ENCODE data around the gene NMRK1. TPM values are rescaled to one million over a fixed set of nuclear protein-coding genes. Genes with fewer than 3 reads are reported as not detected.

Gene NMRK1
- total RNA-seq, 1 experiment from 2014 or later: 5.8 TPM

- DNase-seq (ENCODE audit: low spot score): no peak
These were observed 24.2 kb downstream of the NMRK1 start for GRCh38 chr9:75063556-75064305.

- no peak for DNase-seq (ENCODE audit: low spot score)
These were observed 26.8 kb downstream of the NMRK1 start for GRCh38 chr9:75061169-75061568.

- DNase-seq (ENCODE audit: low spot score): no peak
These were observed 33.5 kb downstream of the NMRK1 start for GRCh38 chr9:75054368-75055001.

GRCh38 chr9:75053869-75054268 is 34.1 kb downstream of the NMRK1 start:
- no peak for DNase-seq (ENCODE audit: low spot score)

GRCh38 chr9:75051285-75051684 is 36.7 kb downstream of the NMRK1 start:
- no peak for DNase-seq (ENCODE audit: low spot score)

GRCh38 chr9:75047506-75047905 is 40.4 kb downstream of the NMRK1 start:
- no peak for DNase-seq (ENCODE audit: low spot score)

- DNase-seq (ENCODE audit: low spot score): no peak
These were observed 41.1 kb downstream of the NMRK1 start for GRCh38 chr9:75046725-75047345.

- no peak for DNase-seq (ENCODE audit: low spot score)
These were observed 46.9 kb downstream of the NMRK1 start for GRCh38 chr9:75041041-75041440.

- no peak for DNase-seq (ENCODE audit: low spot score)
These were observed 48.2 kb downstream of the NMRK1 start for GRCh38 chr9:75039801-75040200.

- DNase-seq (ENCODE audit: low spot score): peak; percentile 60
These were observed 48.9 kb downstream of the NMRK1 start for GRCh38 chr9:75039009-75039408.

GRCh38 chr9:75036793-75037192 is 51.2 kb downstream of the NMRK1 start:
- no peak for DNase-seq (ENCODE audit: low spot score)

GRCh38 chr9:75033791-75034473 is 54.0 kb downstream of the NMRK1 start:
- peak; percentile 25 for DNase-seq (ENCODE audit: low spot score)

- peak; percentile 30 for DNase-seq (ENCODE audit: low spot score)
These were observed 60.5 kb downstream of the NMRK1 start for GRCh38 chr9:75027187-75028107.

- no peak for DNase-seq (ENCODE audit: low spot score)
These were observed 64.1 kb downstream of the NMRK1 start for GRCh38 chr9:75023846-75024245.

- no peak for DNase-seq (ENCODE audit: low spot score)
These were observed 68.3 kb downstream of the NMRK1 start for GRCh38 chr9:75019654-75020053.

GRCh38 chr9:75019022-75019421 is 68.9 kb downstream of the NMRK1 start:
- no peak for DNase-seq (ENCODE audit: low spot score)

- DNase-seq (ENCODE audit: low spot score): no peak
These were observed 70.6 kb downstream of the NMRK1 start for GRCh38 chr9:75017378-75017777.

- no peak for DNase-seq (ENCODE audit: low spot score)
These were observed 74.2 kb downstream of the NMRK1 start for GRCh38 chr9:75013735-75014134.

Data from H4 (cell line).